ENCODE measurements around the gene PHAX.
A peak's percentile ranks its signal among the peaks of the same experiment; 100 is the strongest.
"Not testable (repeated sequence)": the region's sequence is repeated elsewhere in the genome, so short reads cannot be mapped to it uniquely, and the experiment has no call there.

PHAX gene

DNA sequence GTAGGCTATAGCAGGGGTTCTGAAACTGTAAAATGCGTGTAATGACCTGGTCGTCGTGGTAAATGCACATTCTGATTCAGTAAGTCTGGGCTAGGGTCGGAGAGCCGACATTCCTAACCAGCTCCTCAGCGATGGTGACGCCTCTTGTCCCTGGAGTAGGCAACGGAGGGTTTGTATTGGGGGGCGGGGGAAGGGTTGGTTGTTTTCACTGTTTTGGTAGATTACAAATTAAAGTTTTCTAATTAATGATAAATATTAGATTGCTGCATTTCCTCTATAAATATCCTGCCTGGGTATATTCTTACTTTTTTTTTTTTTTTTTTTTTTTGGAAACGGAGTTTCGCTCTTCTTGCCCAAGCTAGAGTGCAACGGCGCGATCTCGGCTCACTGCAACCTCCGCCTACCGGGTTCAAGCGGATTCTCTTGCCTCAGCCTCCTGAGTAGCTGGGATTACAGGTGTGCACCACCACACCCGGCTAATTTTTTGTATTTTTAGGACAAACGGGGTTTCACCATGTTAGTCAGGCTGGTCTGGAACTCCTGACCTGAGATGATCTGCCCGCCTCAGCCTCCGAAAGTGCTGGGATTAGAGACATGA lies 5.2 kb upstream of the PHAX start:
- H3K27me3 ChIP-seq (ENCODE audit: control insufficient read depth in 1 of 2, insufficient read depth in 1 of 2, low read length in 2 of 2), result no peaks in the 10 kb centered on the region
- no peak overlapping the region for H2BK120ac ChIP-seq (ENCODE audit: low read depth, low read length)
- peak overlapping the region; percentile 82 to 86 for H3K4me3 ChIP-seq (ENCODE audit: insufficient read depth in 1 of 2, low read depth in 1 of 2, low read length in 2 of 2)

DNA sequence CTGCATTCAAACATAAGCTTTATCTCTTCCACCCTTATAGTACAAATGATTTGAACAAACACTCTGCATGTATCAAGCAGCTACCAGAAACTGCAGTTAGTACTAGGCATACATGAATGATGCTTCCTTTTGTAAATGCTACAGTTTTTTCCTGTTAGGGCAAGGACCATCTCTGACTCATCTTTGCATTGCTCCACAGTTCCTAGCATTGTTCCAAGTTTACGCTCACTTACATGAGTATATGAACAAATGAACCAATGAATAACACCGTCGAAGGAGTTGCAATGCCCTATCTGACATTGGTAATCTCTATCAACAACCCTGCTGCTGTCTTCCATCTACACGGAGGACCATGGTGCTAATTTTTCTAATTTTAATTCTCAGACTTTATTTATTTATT lies 3.6 kb upstream of the PHAX start:
- no peak overlapping the region for H2BK120ac ChIP-seq (ENCODE audit: low read depth, low read length)
- H3K23ac ChIP-seq (ENCODE audit: low read length in 2 of 2), result no peak overlapping the region
- H3K27ac ChIP-seq (ENCODE audit: low read length, poor library complexity, severe bottlenecking), result no peak overlapping the region
- H3K79me1 ChIP-seq (replicated peaks; ENCODE audit: low read length, poor library complexity, severe bottlenecking), result peaks cover 4% of the 10 kb centered on the region
- no peak overlapping the region for H2AK5ac ChIP-seq (ENCODE audit: low read length, severe bottlenecking)
- H3K18ac ChIP-seq (ENCODE audit: low read depth in 1 of 2, low read length in 2 of 2), result no peak overlapping the region
- peaks cover 0 to 2% of the 10 kb centered on the region in 2 experiments for H3K36me3 ChIP-seq (ENCODE audit: control insufficient read depth in 1 of 2, insufficient read depth in 2 of 2, low read depth in 1 of 2, low read length in 2 of 2)
- no peaks in the 10 kb centered on the region for H3K9me3 ChIP-seq (ENCODE audit: control insufficient read depth, low read length)
- H3K27me3 ChIP-seq (ENCODE audit: control insufficient read depth in 1 of 2, insufficient read depth in 1 of 2, low read length in 2 of 2), result no peaks in the 10 kb centered on the region
- no peak overlapping the region for H3K4ac ChIP-seq (ENCODE audit: low read depth in 1 of 2, low read length in 2 of 2)
- H4K8ac ChIP-seq (ENCODE audit: low read length), result no peak overlapping the region
- H3K4me2 ChIP-seq (ENCODE audit: low read length, poor library complexity, severe bottlenecking), result no peak overlapping the region
- H3K14ac ChIP-seq (ENCODE audit: low read length in 2 of 2), result no peak overlapping the region
- no peak overlapping the region for H2AFZ ChIP-seq (ENCODE audit: low read depth, low read length)
- DNase-seq, result peak; percentile 82
- no peak overlapping the region for H2BK15ac ChIP-seq (ENCODE audit: low read depth, poor library complexity, severe bottlenecking)
- H4K91ac ChIP-seq (ENCODE audit: low read length), result no peak overlapping the region
- H3K9ac ChIP-seq (ENCODE audit: low read length), result peak overlapping the region; percentile 2
- peaks cover 13% of the 10 kb centered on the region for H3K4me1 ChIP-seq (ENCODE audit: control insufficient read depth, insufficient read depth, low read depth, low read length)
- H2BK5ac ChIP-seq (ENCODE audit: low read depth, low read length, poor library complexity, severe bottlenecking), result no peak overlapping the region
- 80% methylated on average over 3 of the region's 4 CpGs for WGBS
- no peak overlapping the region for H2BK12ac ChIP-seq (ENCODE audit: low read length in 2 of 2)
- no peak overlapping the region for H3K4me3 ChIP-seq (ENCODE audit: insufficient read depth in 1 of 2, low read depth in 1 of 2, low read length in 2 of 2)

More for the DNA sequence above, 5.2 kb upstream of the PHAX start:
- peak overlapping the region; percentile 49 for H3K4me2 ChIP-seq (ENCODE audit: low read length, poor library complexity, severe bottlenecking)
- no peaks in the 10 kb centered on the region for H3K9me3 ChIP-seq (ENCODE audit: control insufficient read depth, low read length)
- no peak overlapping the region for H2AK5ac ChIP-seq (ENCODE audit: low read length, severe bottlenecking)
- H3K14ac ChIP-seq (ENCODE audit: low read length in 2 of 2), result peak overlapping the region in 1 of 2 experiments; percentile 47
- H2BK12ac ChIP-seq (ENCODE audit: low read length in 2 of 2), result peak overlapping the region in 1 of 2 experiments; percentile 95
- peak overlapping the region; percentile 29 for H4K91ac ChIP-seq (ENCODE audit: low read length)
- no peak for DNase-seq
- peak overlapping the region; percentile 90 for H3K27ac ChIP-seq (ENCODE audit: low read length, poor library complexity, severe bottlenecking)
- peaks cover 14% of the 10 kb centered on the region for H3K4me1 ChIP-seq (ENCODE audit: control insufficient read depth, insufficient read depth, low read depth, low read length)
- H2AFZ ChIP-seq (ENCODE audit: low read depth, low read length), result peak overlapping the region; percentile 96
- peak overlapping the region; percentile 79 for H2BK5ac ChIP-seq (ENCODE audit: low read depth, low read length, poor library complexity, severe bottlenecking)
- no peak overlapping the region for H2BK15ac ChIP-seq (ENCODE audit: low read depth, poor library complexity, severe bottlenecking)
- peak overlapping the region in 1 of 2 experiments; percentile 96 for H3K18ac ChIP-seq (ENCODE audit: low read depth in 1 of 2, low read length in 2 of 2)
- H3K9ac ChIP-seq (ENCODE audit: low read length), result peak overlapping the region; percentile 87
- peaks cover 14% of the 10 kb centered on the region for H3K79me1 ChIP-seq (replicated peaks; ENCODE audit: low read length, poor library complexity, severe bottlenecking)
- H3K36me3 ChIP-seq (ENCODE audit: control insufficient read depth in 1 of 2, insufficient read depth in 2 of 2, low read depth in 1 of 2, low read length in 2 of 2), result peaks cover 7 to 15% of the 10 kb centered on the region in 2 experiments
- peak overlapping the region in 1 of 2 experiments; percentile 58 for H3K4ac ChIP-seq (ENCODE audit: low read depth in 1 of 2, low read length in 2 of 2)
- no peak overlapping the region for H3K23ac ChIP-seq (ENCODE audit: low read length in 2 of 2)
- 63% methylated on average over 20 of the region's 22 CpGs for WGBS
- peak overlapping the region; percentile 54 for H4K8ac ChIP-seq (ENCODE audit: low read length)

DNA sequence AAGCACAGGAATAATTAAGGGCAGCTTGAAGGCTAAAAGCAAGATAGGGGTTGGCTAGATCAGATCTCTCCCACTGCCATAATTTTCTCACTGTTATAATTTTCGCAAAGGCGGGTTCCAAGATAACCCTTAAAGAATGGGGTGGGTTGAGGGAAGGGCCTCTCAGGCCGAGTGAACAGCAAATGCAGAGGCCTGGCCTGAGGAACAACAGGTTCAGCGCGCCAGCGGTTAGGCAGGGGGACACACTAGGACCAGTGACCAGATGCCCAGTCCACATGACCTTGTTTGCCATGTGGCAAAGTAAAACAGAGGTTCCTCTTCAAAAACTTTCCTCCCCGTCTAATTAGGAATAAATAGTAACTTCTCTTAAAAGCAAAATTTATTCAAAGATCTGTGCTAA lies 1.2 kb upstream of the PHAX start:
- Histone ChIP-seq H2AFZ (ENCODE audit: low read depth, low read length) (no peak overlapping the region), H3K4ac (ENCODE audit: low read depth in 1 of 2, low read length in 2 of 2) (no peak overlapping the region), H3K9me3 (ENCODE audit: control insufficient read depth, low read length) (no peaks in the 10 kb centered on the region), H3K4me3 (ENCODE audit: insufficient read depth in 1 of 2, low read depth in 1 of 2, low read length in 2 of 2) (no peak overlapping the region), H3K9ac (ENCODE audit: low read length) (no peak overlapping the region), H4K91ac (ENCODE audit: low read length) (peak overlapping the region; percentile 54), H2BK5ac (ENCODE audit: low read depth, low read length, poor library complexity, severe bottlenecking) (no peak overlapping the region), H3K27ac (ENCODE audit: low read length, poor library complexity, severe bottlenecking) (no peak overlapping the region), H2BK12ac (ENCODE audit: low read length in 2 of 2) (no peak overlapping the region), H2BK120ac (ENCODE audit: low read depth, low read length) (no peak overlapping the region), H4K8ac (ENCODE audit: low read length) (no peak overlapping the region), H3K23ac (ENCODE audit: low read length in 2 of 2) (no peak overlapping the region), H3K18ac (ENCODE audit: low read depth in 1 of 2, low read length in 2 of 2) (no peak overlapping the region), H2BK15ac (ENCODE audit: low read depth, poor library complexity, severe bottlenecking) (no peak overlapping the region), H3K14ac (ENCODE audit: low read length in 2 of 2) (no peak overlapping the region), H3K4me1 (ENCODE audit: control insufficient read depth, insufficient read depth, low read depth, low read length) (peaks cover 10% of the 10 kb centered on the region), H2AK5ac (ENCODE audit: low read length, severe bottlenecking) (no peak overlapping the region), H3K36me3 (ENCODE audit: control insufficient read depth in 1 of 2, insufficient read depth in 2 of 2, low read depth in 1 of 2, low read length in 2 of 2) (peaks cover 9 to 12% of the 10 kb centered on the region in 2 experiments), H3K79me1 (replicated peaks; ENCODE audit: low read length, poor library complexity, severe bottlenecking) (peaks cover 5% of the 10 kb centered on the region), H3K4me2 (ENCODE audit: low read length, poor library complexity, severe bottlenecking) (no peak overlapping the region), H3K27me3 (ENCODE audit: control insufficient read depth in 1 of 2, insufficient read depth in 1 of 2, low read length in 2 of 2) (no peaks in the 10 kb centered on the region)
- 100% methylated on average over 6 of the region's 7 CpGs for WGBS
- DNase-seq, result no peak

DNA sequence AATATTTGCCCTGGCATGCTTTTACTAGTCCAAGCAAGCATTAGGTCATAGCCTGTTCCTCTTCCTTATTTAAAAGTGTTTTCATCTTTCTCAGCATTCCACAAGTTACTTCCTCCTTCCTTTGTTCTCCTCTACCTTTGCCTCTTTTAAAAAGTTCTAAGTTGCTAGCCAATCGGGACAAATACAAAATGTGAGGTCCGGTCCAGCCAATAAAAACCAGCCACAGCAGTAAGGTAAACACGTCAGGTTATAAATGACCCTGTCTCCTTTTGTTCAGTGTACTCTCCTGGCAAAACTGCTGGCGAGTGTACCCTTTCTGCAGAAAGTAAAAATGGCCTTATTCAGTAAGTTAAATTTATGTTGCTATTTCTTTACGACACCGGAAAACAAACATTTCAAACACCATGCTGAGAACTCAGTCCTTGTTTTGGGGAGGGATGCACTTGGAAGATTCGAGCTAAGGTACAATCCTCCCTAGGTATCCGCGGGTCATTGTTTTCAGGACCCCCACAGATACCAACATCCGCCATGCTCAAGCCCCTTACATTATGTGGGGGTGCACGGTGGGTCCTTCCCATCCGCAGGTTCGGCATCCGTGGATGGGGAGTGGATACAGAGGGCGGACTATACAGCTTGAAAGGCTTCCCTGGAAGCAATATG lies 646 bp upstream of the PHAX start:
- Histone ChIP-seq H2AK5ac (ENCODE audit: low read length, severe bottlenecking) (peak overlapping the region; percentile 67), H3K4ac (ENCODE audit: low read depth in 1 of 2, low read length in 2 of 2) (peak overlapping the region; percentile 20 to 78), H2BK12ac (ENCODE audit: low read length in 2 of 2) (peak overlapping the region in 1 of 2 experiments; percentile 49), H3K9ac (ENCODE audit: low read length) (peak overlapping the region; percentile 96), H3K4me2 (ENCODE audit: low read length, poor library complexity, severe bottlenecking) (peak overlapping the region; percentile 25), H4K8ac (ENCODE audit: low read length) (peak overlapping the region; percentile 97), H3K36me3 (ENCODE audit: control insufficient read depth in 1 of 2, insufficient read depth in 2 of 2, low read depth in 1 of 2, low read length in 2 of 2) (peaks cover 11 to 15% of the 10 kb centered on the region in 2 experiments), H2AFZ (ENCODE audit: low read depth, low read length) (peak overlapping the region; percentile 89), H3K4me3 (ENCODE audit: insufficient read depth in 1 of 2, low read depth in 1 of 2, low read length in 2 of 2) (peak overlapping the region in 1 of 2 experiments; percentile 100), H3K18ac (ENCODE audit: low read depth in 1 of 2, low read length in 2 of 2) (peak overlapping the region; percentile 59 to 75)
- H2BK5ac ChIP-seq (ENCODE audit: low read depth, low read length, poor library complexity, severe bottlenecking); H3K14ac ChIP-seq (ENCODE audit: low read length in 2 of 2); H3K4me1 ChIP-seq (ENCODE audit: control insufficient read depth, insufficient read depth, low read depth, low read length); H3K23ac ChIP-seq (ENCODE audit: low read length in 2 of 2); H2BK120ac ChIP-seq (ENCODE audit: low read depth, low read length); H4K91ac ChIP-seq (ENCODE audit: low read length); H3K27me3 ChIP-seq (ENCODE audit: control insufficient read depth in 1 of 2, insufficient read depth in 1 of 2, low read length in 2 of 2); H3K79me1 ChIP-seq (replicated peaks; ENCODE audit: low read length, poor library complexity, severe bottlenecking); H2BK15ac ChIP-seq (ENCODE audit: low read depth, poor library complexity, severe bottlenecking); DNase-seq; H3K27ac ChIP-seq (ENCODE audit: low read length, poor library complexity, severe bottlenecking); H3K9me3 ChIP-seq (ENCODE audit: control insufficient read depth, low read length): not testable (repeated sequence)
- WGBS, result 75% methylated on average over 15 of the region's 15 CpGs
